K562 (cell line): ENCODE results near the gene GINS2. TPM values are rescaled to one million over a fixed set of nuclear protein-coding genes. Genes with fewer than 3 reads are reported as not detected.

Experiments
- CBX3 ChIP-seq, 2 experiments: IDR thresholded peaks; 1 replicate in 1 of 2; 2 replicates in 1 of 2; pipeline ENCODE4 v1.6.1; 2012; ENCODE audit warnings: inconsistent platforms in 2 of 2, low read length in 2 of 2, borderline replicate concordance in 1 of 2, control low read depth in 1 of 2
- MAFF ChIP-seq: IDR thresholded peaks from 2 replicates; pipeline ENCODE4 v1.6.1; 2012; ENCODE audit warnings: low read length, improper control_type of control experiment
- MTA2 ChIP-seq: fragments of 450-650 bp; IDR thresholded peaks from 2 replicates; pipeline ENCODE4 v1.6.1; 2016; ENCODE audit warnings: low read depth
- NKRF ChIP-seq: fragments of 450-650 bp; IDR thresholded peaks from 2 replicates; pipeline ENCODE4 v1.6.1; 2016; ENCODE audit warnings: borderline replicate concordance
- NRF1 ChIP-seq, 2 experiments: fragments of 450-650 bp; IDR thresholded peaks in 1 of 2; conservative IDR thresholded peaks in 1 of 2; 2 replicates each; pipeline ENCODE4 v1.6.1; 2014; ENCODE audit warnings: mild to moderate bottlenecking in 2 of 2
- SFPQ ChIP-seq: fragments of 200-400 bp; formaldehyde crosslinking; IDR thresholded peaks from 2 replicates; pipeline ENCODE4 v1.6.1; 2017; ENCODE audit warnings: mild to moderate bottlenecking, low read depth, low read length, moderate library complexity
- SP1 ChIP-seq: sonication (generic); formaldehyde crosslinking; IDR thresholded peaks from 2 replicates; pipeline ENCODE4 v1.8.1; 2022; ENCODE audit warnings: mild to moderate bottlenecking, missing genetic modification reagents
- TAF1 ChIP-seq: IDR thresholded peaks from 2 replicates; pipeline ENCODE4 v1.6.1; 2011; ENCODE audit warnings: mild to moderate bottlenecking, low read length, moderate library complexity; ENCODE audit not compliant: insufficient read depth, control insufficient read depth, severe bottlenecking; ENCODE audit errors: extremely low read depth
- ZNF311 ChIP-seq: fragments of 250-450 bp; sonication (Bioruptor Pico); IDR thresholded peaks from 2 replicates; pipeline ENCODE4 v1.4.0; 2020; ENCODE audit warnings: mild to moderate bottlenecking, moderate library complexity
- ZNF76 ChIP-seq: fragments of 250-450 bp; sonication (Bioruptor Pico); IDR thresholded peaks from 2 replicates; pipeline ENCODE4 v1.4.0; 2020; ENCODE audit warnings: mild to moderate bottlenecking, moderate library complexity, borderline replicate concordance
- polyA plus RNA-seq, 8 experiments: library from polyadenylated mRNA; depleted of rRNA in 4 of 8; stranded (reverse) in 5 of 8; unstranded in 3 of 8; fragments of >200 nt; fragmentation: Nextera tagmentation in 2 of 8; fragmentation: Illumina TruSeq in 1 of 8; extraction: Ambion mirVana in 2 of 8; extraction: Trizol in 1 of 8; gene quantifications; 2 replicates each; pipeline versions ENCODE4 v1.2.1 to v1.2.3, GENCODE V29; 2011 to 2014; ENCODE audit warnings: inconsistent platforms in 1 of 8, missing spikeins in 1 of 8
- total RNA-seq, 7 experiments: library from RNA; depleted of rRNA in 6 of 7; stranded (reverse); fragments of >200 nt in 6 of 7; fragmentation: Illumina TruSeq in 2 of 7; extraction: Trizol in 2 of 7; gene quantifications; 2 replicates each; pipeline versions ENCODE4 v1.2.1 to v1.2.3, GENCODE V29; 2011 to 2021; ENCODE audit warnings: low replicate concordance in 1 of 7

The GINS2 gene
- total and polyA plus RNA-seq, 9 of the 15 experiments (the other 6 are each of a cell fraction or from before 2014, with no cell fraction given) = 40.4 to 76.2 (median 44.6) TPM

GRCh38 chr16:85711982-85712587, 23.3 kb upstream of the GINS2 start (continued):
- no peak for TF ChIP-seq NRF1 (conservative IDR thresholded peaks at IDR 0.05 in 1 of 2, IDR thresholded peaks at IDR 0.05 in 1 of 2)
- no peak for TF ChIP-seq NKRF
- TF ChIP-seq ZNF311 (CRISPR knock-in tag) = no peak
- TF ChIP-seq MAFF = peak; percentile 6; the same call in 1 of the 2 replicates
- no peak for TF ChIP-seq SP1 (CRISPR knock-in tag)
- no peak for TF ChIP-seq TAF1
- TF ChIP-seq CBX3 (IDR thresholded peaks at IDR 0.05; ENCODE audit: borderline replicate concordance in 1 of 2, low read length in 2 of 2) = peak in 1 of 2 experiments; percentile 87; a peak in 2 of 3 replicates
- no peak for TF ChIP-seq SFPQ
- TF ChIP-seq ZNF76 (CRISPR knock-in tag) = no peak
- TF ChIP-seq MTA2 = no peak
